ENCODE data around the gene TRPM5.

DNA sequence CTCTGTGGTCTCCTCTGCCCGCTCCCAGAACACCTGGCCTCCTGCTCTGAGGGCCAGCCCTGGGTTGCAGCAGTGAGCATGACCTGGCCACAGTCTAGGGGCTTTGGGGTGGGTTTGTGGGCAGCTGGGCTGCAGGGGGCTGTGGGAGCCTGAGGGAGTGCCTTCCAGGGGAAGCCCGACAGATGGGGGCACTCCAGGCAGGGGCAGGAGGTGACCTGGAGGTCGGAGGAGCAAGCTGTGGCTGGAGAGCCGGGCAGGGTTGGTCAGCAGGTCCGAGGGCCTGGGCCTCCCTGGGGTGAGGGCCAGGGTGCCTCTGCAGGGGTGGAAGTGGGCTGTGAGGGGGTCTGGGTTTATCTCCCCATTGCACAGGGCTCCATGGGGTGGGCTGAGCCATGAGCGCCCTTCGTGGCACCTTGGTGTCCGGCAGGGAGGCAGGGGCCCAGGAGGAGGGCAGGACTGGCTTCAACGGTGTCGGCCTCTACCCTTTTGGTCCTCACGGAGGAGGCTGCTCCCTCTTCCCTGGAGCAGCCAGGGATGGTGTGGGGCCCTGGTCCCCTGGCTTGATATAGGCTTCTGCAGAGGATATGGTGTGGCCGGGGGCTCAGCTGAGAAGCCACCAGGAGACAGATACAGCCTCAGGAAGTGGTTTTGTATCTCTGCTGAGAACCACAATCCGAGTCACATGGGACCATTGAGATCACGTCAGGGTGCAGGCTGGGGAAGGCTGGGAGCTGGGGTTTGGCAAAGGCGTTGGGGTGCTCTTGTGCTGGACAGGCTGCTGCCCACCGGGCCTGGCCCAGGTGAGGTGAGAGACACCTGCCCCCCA is 22.8 kb upstream of the TRPM5 start:
- TF ChIP-seq, protein P1, sequence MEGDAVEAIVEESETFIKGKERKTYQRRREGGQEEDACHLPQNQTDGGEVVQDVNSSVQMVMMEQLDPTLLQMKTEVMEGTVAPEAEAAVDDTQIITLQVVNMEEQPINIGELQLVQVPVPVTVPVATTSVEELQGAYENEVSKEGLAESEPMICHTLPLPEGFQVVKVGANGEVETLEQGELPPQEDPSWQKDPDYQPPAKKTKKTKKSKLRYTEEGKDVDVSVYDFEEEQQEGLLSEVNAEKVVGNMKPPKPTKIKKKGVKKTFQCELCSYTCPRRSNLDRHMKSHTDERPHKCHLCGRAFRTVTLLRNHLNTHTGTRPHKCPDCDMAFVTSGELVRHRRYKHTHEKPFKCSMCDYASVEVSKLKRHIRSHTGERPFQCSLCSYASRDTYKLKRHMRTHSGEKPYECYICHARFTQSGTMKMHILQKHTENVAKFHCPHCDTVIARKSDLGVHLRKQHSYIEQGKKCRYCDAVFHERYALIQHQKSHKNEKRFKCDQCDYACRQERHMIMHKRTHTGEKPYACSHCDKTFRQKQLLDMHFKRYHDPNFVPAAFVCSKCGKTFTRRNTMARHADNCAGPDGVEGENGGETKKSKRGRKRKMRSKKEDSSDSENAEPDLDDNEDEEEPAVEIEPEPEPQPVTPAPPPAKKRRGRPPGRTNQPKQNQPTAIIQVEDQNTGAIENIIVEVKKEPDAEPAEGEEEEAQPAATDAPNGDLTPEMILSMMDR (conservative IDR thresholded peaks at IDR 0.05; ENCODE audit: low read length): no peak
- no peak for TF ChIP-seq EZH2phosphoT487 (IDR thresholded peaks at IDR 0.05; ENCODE audit: borderline replicate concordance, low read depth, low read length)

Data from OCI-LY7 (cell line).